Activated CD8-positive, alpha-beta memory T cell treated with anti-CD3 and anti-CD28 coated beads for 36 hours (primary cell): Measurements from ENCODE around the gene C1QTNF12. TPM values are rescaled to one million over a fixed set of nuclear protein-coding genes. Genes with fewer than 3 reads are reported as not detected.

Experiments used
- CTCF ChIA-PET: fragments of 350-600 bp; sonication (Branson Sonifier 250); formaldehyde crosslinking; loops from one replicate; lab custom pipeline; 2021; ENCODE audit warnings: antibody characterized with exemption; lab: Charles Lee
- POLR2A ChIA-PET: fragments of 350-600 bp; sonication (Branson Sonifier 250); formaldehyde crosslinking; loops from one replicate; lab custom pipeline; 2021; ENCODE audit warnings: antibody characterized with exemption; lab: Charles Lee
- total RNA-seq, 2 experiments: library from RNA; stranded (reverse); gene quantifications; one replicate each; pipeline ENCODE4 v1.2.3, GENCODE V29; 2021

Gene C1QTNF12
- total RNA-seq, 2 experiments from 2014 or later: 0.96 to 1.2 TPM

DNA sequence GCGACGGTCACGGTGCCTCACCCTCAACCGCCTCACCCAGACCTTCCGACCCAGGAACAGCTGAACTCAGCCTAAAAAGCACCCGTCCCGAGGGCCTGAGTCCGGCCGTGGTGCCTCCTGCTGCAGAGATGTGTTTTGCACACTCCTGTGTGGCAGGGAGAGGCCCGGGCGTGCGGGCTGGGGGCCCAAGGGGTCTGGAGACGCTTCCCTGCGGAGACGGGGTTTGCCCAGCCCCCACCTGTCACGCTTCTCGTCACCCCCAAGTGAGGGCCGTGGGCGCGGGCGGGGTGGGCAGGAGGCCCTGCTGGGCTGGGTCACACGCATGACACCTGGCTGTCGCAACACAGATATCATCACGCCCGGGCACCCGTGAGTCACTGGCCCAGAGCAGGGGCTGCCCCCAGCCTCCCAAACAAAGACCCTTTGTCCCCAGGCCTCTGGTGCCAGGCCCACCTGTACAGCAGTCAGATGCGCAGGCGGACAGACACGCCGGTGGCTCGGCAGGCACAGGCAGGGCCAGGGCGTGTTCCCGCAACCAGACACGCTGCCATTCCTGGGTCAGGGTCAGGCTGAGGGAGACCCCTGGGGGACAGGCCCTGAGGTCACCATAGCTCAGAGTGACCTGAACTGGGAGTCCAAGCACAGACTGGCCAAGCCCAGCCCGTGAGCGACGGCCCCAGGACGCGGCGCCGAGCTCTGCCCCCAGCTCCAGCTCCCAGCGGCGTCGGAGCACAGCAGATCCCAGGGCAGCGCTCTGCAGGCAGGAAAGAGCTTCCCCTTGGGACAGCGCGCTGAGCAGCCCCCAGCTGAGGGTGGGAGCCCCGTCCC lies 8.4 kb downstream of the C1QTNF12 start:
- ChIA-PET POLR2A (interaction anchor here (0.7 kb wide), 1 partner anchor 30 kb away, joined by 5 read pairs; no protein-coding TSS in a partner anchor), CTCF (interaction anchor here (2.0 kb wide), 1 partner anchor 205 kb away, joined by 5 read pairs; no protein-coding TSS in a partner anchor)

DNA sequence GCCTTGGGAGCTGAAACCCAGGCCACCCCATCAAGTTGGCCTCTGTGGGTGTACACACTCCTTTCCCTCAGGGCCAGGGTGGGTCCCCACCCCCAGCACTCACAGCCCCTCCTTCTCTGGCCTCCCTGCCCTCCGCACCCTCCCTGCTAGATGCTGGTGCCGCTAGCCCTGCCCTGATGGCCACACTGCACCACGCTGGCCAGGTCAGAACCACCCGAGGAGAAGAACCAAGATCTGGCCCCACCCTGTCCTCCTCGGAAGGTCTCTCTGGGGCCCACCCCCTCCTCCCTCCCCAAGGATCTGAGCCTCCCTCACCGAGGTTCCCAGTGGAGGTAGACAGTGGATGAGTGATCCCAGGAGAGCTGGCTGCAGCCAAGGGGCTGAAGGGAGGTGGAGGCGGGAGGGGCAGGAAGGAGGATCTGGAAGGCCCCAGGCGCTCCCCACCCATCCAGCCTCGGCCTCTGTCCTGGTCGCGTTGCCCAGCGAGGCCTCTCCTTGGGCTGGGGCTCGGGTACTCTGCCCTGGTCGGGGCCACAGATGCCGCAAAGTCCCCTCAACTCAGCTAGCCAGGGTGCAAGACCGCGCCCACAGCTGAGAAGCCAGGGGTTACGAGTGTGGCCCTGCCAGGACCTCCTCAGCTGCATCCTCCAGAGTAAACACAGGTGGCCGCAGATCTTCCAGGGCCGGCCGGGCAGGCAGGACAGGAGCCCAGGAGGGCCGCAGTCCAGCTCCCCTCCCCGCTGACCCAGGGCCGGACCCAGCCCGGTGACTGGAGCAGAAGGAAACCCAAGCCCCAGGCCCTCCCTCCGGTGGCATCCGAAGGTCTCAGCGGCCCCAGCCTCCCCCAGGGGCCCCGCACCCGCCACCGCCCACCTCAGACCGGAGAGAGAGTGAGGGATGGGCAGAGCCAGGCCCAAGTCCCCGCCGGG lies 9.3 kb downstream of the C1QTNF12 start:
- ChIA-PET POLR2A (no interaction called here), CTCF (no interaction called here)

DNA sequence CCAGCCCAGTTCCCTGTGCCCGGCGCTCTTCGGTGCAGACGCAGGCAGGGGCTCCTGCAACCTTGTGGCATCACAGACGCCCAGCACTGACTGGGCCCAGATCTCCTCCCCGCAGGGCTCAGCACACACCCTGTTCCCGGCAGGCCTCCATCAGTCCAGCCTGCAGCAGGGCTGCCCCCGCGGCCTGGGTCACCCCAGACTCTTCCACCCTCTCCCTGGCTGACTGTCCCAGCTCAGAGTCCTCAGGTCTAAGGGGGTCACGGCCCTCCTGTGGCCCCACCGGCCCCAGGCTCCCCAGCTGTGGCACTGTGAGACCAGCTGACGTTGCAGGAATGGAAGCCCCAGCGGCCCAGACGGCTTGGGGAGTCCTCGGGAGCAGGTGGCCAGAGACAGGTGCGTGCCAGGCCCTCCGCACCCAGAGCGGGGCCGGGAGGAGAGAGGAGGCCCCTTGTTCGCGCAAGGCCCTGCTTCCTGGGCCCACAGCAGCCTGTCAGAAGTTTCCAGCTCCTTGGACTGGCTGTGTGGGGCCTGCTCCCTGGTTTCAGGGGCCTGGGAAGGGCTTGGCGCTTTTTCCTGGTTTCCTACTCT lies 10.3 kb downstream of the C1QTNF12 start:
- POLR2A ChIA-PET: no interaction called here
- CTCF ChIA-PET: no interaction called here

GRCh38 chr1:1235016-1235744 lies 11.3 kb downstream of the C1QTNF12 start:
- CTCF ChIA-PET: no interaction called here
- POLR2A ChIA-PET: no interaction called here

- ChIA-PET CTCF (interaction anchor here (0.6 kb wide), 1 partner anchor 115 kb away, joined by 4 read pairs; no protein-coding TSS in a partner anchor), POLR2A (no interaction called here)
Observed at GRCh38 chr1:1234180-1234808, 12.2 kb downstream of the C1QTNF12 start.

DNA sequence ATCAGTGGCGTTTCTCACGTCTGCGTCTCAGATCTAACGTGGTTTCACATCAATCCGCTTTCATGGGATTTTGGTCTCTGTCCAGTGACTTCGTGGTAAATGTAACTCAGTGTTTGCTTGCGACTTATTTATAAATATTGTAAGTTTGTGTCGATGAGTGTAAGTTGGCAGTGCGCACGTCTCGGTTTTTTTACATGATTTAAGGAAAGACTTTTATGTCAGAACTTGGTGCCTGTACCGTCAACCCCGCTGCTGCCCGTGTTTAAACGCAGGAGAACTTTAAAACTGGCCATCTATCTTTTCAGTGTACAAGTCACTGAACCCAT lies 13.0 kb downstream of the C1QTNF12 start:
- ChIA-PET CTCF (no interaction called here), POLR2A (no interaction called here)

DNA sequence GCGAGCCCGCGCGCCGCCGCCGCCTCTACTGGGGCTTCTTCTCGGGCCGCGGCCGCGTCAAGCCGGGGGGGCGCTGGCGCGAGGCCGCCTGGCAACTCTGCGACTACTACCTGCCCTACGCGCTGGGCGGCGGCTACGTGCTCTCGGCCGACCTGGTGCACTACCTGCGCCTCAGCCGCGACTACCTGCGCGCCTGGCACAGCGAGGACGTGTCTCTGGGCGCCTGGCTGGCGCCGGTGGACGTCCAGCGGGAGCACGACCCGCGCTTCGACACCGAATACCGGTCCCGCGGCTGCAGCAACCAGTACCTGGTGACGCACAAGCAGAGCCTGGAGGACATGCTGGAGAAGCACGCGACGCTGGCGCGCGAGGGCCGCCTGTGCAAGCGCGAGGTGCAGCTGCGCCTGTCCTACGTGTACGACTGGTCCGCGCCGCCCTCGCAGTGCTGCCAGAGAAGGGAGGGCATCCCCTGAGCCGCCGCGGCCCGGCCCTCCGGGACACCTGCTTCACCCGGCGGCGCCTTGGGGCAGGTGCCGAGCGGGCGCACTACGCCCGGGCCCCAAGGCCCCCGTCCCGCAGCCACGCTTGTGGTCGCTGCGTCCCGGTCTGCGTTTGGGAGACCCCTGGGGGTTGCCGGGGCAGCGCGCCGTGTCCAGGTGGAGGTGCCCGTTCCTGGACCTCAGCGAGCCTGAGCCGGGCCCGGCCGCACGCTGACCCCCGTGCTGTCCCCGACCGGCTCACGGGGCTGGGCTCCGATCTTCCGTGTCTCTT lies 13.5 kb downstream of the C1QTNF12 start:
- ChIA-PET CTCF (no interaction called here), POLR2A (no interaction called here)

GRCh38 chr1:1232208-1232795 lies 14.2 kb downstream of the C1QTNF12 start, which contains the start of gene B3GALT6:
TSS of gene B3GALT6 (plus strand) at chr1:1232237. CDS start at chr1:1232279, 42 bp downstream.
- ChIA-PET POLR2A (interaction anchor here (1.6 kb wide), 1 partner anchor 41 kb away, joined by 5 read pairs; the partner anchor contains the start of gene UBE2J2), CTCF (interaction anchor here (1.4 to 1.6 kb wide), 2 partner anchors 16 to 110 kb away, joined by 3 to 11 read pairs; no protein-coding TSS in a partner anchor)

GRCh38 chr1:1231400-1232207 lies 14.9 kb downstream of the C1QTNF12 start, which contains the start of gene SDF4:
TSS of gene SDF4 (minus strand) at chr1:1232001. CDS start at chr1:1228772, 3,229 bp downstream.
- CTCF ChIA-PET: interaction anchor here (0.8 to 1.6 kb wide), 4 partner anchors 15 to 110 kb away, joined by 3 to 11 read pairs (median 4); no protein-coding TSS in a partner anchor
- POLR2A ChIA-PET: interaction anchor here (1.1 to 1.6 kb wide), 2 partner anchors 24 to 42 kb away, joined by 4 to 5 read pairs; partner anchors contain the start of gene UBE2J2

DNA sequence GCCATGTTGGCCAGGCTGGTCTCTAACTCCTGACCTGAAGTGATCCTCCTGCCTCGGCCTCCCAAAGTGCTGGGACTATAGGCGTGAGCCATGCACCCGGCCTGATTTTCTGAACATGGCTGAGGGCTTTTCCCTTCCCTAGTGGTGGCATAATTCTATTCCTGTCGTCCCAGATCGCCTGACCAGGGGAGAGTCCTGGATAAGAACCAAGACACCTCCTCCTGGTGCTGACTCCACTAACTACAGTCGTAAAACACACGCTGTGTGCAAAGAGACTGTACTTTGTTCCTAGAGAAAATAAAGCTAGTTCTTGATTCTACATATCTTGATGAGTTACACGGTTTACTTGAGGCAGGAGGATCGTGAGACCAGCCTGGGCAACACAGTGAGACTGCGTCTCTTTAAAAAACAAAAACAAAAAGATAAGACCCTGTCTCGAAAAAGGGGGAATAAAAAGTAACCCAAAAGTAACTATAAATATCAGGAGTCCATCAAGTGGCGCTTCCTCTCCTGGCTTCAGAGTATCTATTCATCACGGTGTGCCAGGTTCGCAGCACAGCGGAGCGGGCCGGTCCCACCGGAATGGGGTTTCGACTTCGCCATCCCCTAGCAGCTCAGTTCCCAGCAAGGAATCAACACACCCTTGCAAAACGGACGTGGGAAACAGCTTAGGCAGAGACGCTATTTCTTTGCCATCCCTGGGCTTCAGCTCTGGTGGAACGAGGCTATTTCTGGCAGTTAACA lies 15.7 kb downstream of the C1QTNF12 start:
- ChIA-PET POLR2A (interaction anchor here (0.6 to 1.6 kb wide), 3 partner anchors 14 to 43 kb away, joined by 3 to 5 read pairs (median 4); partner anchors contain the start of gene UBE2J2), CTCF (interaction anchor here (0.8 to 1.6 kb wide), 4 partner anchors 14 to 109 kb away, joined by 3 to 11 read pairs (median 4); no protein-coding TSS in a partner anchor)

DNA sequence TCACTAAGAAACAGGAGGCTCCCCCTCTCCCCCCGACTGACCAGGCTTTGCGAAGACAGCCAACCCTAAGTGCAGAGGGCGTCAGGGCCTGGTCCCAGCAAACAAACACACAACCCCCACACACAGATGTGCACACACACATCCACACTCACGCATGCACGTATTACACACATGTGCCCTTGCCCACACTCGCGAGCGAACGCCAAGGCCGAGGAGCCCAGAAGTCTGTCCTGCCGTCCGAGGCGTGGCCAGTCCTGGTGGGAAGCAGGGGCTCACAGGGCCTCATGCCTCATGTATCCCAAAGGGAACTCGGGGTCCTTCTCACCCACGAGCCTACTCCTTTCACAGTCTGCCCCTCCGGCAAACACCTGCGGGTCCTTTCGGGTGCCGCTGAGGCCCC lies 16.8 kb downstream of the C1QTNF12 start:
- ChIA-PET CTCF (no interaction called here), POLR2A (no interaction called here)

DNA sequence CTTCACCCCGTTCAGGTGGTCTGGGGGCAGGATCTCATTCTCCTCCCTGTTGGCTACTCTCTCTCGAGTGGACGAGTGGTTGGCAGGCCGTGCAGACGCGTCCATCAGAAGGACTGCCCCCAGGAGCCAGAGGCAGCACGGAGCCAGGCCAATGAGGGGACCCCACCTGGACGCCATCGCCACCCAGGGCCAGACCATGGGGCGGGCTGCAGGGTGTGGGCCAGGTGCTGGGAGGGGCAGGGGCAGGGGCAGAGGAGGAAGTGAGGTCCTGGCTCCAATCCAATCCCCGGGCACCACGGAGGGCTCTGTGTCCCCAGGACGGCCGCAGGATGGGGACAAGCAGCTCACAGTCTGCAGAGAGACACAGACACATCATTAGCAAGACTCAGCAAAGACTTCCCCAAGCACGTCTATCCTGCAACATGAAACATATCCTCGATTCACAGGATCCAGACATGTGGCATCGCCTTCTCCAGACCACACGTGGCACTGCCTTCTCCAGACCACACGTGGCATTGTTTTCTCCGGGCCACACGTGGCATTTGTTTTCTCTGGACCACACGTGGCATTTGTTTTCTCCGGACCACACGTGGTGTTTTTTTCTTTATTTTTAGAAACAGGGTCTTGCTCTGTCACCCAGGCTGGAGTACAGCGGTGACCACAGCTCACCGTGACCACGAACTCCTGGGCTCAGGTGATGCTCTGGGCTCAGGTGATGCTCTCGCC lies 17.8 kb downstream of the C1QTNF12 start:
- ChIA-PET CTCF (no interaction called here), POLR2A (no interaction called here)

DNA sequence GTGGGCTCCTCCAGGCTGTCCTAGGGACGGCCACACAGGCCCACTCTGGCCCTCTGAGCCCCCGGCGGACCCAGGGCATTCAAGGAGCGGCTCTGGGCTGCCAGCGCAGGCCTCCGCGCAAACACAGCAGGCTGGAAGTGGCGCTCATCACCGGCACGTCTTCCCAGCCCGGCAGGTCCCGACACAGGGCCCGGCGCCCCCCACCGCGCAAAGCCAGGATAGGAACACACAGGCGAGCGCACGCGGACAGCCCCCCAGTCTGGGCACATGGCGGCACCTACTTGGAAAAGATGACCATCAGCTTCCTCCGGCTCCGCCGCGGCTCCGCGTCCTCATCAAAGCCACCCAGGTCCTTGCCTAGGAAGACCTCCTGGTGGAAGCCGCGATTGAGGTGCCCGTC lies 18.3 kb downstream of the C1QTNF12 start:
- POLR2A ChIA-PET: interaction anchor here (0.6 kb wide), 1 partner anchor 21 kb away, joined by 3 read pairs; no protein-coding TSS in a partner anchor
- CTCF ChIA-PET: no interaction called here

- POLR2A ChIA-PET: interaction anchor here (0.6 kb wide), 1 partner anchor 20 kb away, joined by 3 read pairs; no protein-coding TSS in a partner anchor
- CTCF ChIA-PET: interaction anchor here (1.2 kb wide), 1 partner anchor 14 kb away, joined by 3 read pairs; the partner anchor contains the start of gene TNFRSF4
Observed at GRCh38 chr1:1227386-1227785, 19.1 kb downstream of the C1QTNF12 start.
